AG04450 (cell line): ENCODE results near the gene EPN2. TPM values are rescaled to one million over a fixed set of nuclear protein-coding genes. Genes with fewer than 3 reads are reported as not detected.

Experiments used
- CTCF ChIA-PET: fragments of 300-600, 350-600 bp; formaldehyde crosslinking; extraction: SDS; loops from one replicate; lab custom pipeline; 2022; ENCODE audit warnings: antibody characterized with exemption, inconsistent platforms; lab: Charles Lee
- POLR2A ChIA-PET: fragments of 350-600 bp; formaldehyde crosslinking; extraction: SDS; loops from one replicate; lab custom pipeline; 2021; ENCODE audit warnings: antibody characterized with exemption, inconsistent platforms; lab: Yijun Ruan, JAX
- DNase-seq: peaks from one replicate; pipeline ENCODE4 v3.0.0-alpha.2; 2011; ENCODE audit warnings: low read depth, low spot score
- H3K27ac ChIP-seq: one replicate; pipeline ENCODE4 v1.5.1; 2012; ENCODE audit warnings: low read depth, low read length, control low read depth
- H3K27me3 ChIP-seq: one replicate; pipeline ENCODE4 v1.6.0; 2012; ENCODE audit warnings: low read length; ENCODE audit not compliant: control insufficient read depth, insufficient read depth
- H3K4me3 ChIP-seq: 2 replicates; pipeline ENCODE4 v1.5.1; 2011; ENCODE audit warnings: mild to moderate bottlenecking, low read depth, low read length, control low read depth
- H3K9me3 ChIP-seq: 2 replicates; pipeline ENCODE4 v1.5.1; 2012; ENCODE audit warnings: low read length; ENCODE audit not compliant: control insufficient read depth, insufficient read depth
- polyA plus RNA-seq: library from polyadenylated mRNA; depleted of rRNA; stranded (reverse); fragments of >200 nt; gene quantifications from 2 replicates; pipeline ENCODE4 v1.2.3, GENCODE V29; 2011
- TF ChIP-seq, protein P1 (sequence below): IDR thresholded peaks from 2 replicates; pipeline ENCODE4 v1.5.1; 2011; ENCODE audit warnings: low read depth, low read length, control low read depth, inconsistent platforms

The EPN2 gene
- polyA plus RNA-seq, 1 experiment, result 27.9 TPM

DNA sequence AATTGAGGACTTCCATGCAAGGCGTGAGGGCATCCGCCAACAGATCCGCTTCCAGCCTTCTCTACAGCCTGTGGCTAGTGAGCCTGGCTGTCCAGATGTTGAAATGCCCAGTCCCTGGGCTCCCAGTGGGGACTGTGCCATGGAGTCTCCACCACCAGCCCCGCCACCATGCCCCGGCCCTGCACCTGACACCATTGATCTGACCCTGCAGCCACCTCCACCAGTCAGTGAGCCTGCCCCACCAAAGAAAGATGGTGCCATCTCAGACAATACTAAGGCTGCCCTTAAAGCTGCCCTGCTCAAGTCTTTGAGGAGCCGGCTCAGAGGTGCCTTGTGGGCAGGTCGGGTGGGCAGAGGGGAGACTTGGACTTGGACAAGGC is 144.2 kb downstream of the EPN2 start:
- Histone ChIP-seq H3K27ac (no peak overlapping the region), H3K4me3 (no peak overlapping the region), H3K9me3 (no peaks in the 10 kb centered on the region; the same call in 1 of the 2 replicates), H3K27me3 (no peaks in the 10 kb centered on the region)
- TF ChIP-seq, protein P1, sequence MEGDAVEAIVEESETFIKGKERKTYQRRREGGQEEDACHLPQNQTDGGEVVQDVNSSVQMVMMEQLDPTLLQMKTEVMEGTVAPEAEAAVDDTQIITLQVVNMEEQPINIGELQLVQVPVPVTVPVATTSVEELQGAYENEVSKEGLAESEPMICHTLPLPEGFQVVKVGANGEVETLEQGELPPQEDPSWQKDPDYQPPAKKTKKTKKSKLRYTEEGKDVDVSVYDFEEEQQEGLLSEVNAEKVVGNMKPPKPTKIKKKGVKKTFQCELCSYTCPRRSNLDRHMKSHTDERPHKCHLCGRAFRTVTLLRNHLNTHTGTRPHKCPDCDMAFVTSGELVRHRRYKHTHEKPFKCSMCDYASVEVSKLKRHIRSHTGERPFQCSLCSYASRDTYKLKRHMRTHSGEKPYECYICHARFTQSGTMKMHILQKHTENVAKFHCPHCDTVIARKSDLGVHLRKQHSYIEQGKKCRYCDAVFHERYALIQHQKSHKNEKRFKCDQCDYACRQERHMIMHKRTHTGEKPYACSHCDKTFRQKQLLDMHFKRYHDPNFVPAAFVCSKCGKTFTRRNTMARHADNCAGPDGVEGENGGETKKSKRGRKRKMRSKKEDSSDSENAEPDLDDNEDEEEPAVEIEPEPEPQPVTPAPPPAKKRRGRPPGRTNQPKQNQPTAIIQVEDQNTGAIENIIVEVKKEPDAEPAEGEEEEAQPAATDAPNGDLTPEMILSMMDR, result no peak
- CTCF ChIA-PET, result interaction anchor here (1.4 to 2.0 kb wide), 2 partner anchors 19 to 66 kb away, joined by 3 to 7 read pairs; partner anchors contain the start of gene B9D1
- POLR2A ChIA-PET, result no interaction called here
- no peak for DNase-seq

DNA sequence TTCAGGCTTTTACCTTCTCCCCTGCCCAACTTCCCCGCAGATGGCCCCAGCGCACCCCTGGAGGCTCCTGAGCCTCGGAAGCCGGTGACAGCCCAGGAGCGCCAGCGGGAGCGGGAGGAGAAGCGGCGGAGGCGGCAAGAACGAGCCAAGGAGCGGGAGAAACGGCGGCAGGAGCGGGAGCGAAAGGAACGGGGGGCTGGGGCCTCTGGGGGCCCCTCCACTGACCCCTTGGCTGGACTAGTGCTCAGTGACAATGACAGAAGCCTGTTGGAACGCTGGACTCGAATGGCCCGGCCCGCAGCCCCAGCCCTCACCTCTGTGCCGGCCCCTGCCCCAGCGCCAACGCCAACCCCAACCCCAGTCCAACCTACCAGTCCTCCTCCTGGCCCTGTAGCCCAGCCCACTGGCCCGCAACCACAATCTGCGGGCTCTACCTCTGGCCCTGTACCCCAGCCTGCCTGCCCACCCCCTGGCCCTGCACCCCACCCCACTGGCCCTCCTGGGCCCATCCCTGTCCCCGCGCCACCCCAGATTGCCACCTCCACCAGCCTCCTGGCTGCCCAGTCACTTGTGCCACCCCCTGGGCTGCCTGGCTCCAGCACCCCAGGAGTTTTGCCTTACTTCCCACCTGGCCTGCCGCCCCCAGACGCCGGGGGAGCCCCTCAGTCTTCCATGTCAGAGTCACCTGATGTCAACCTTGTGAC is 144.7 kb downstream of the EPN2 start:
- TF ChIP-seq, protein P1, result no peak
- CTCF ChIA-PET, result no interaction called here
- DNase-seq, result no peak
- no peaks in the 10 kb centered on the region; the same call in 1 of the 2 replicates for H3K9me3 ChIP-seq
- POLR2A ChIA-PET, result no interaction called here
- H3K27ac ChIP-seq, result peak overlapping the region; percentile 11
- no peak overlapping the region for H3K4me3 ChIP-seq
- H3K27me3 ChIP-seq, result no peaks in the 10 kb centered on the region

DNA sequence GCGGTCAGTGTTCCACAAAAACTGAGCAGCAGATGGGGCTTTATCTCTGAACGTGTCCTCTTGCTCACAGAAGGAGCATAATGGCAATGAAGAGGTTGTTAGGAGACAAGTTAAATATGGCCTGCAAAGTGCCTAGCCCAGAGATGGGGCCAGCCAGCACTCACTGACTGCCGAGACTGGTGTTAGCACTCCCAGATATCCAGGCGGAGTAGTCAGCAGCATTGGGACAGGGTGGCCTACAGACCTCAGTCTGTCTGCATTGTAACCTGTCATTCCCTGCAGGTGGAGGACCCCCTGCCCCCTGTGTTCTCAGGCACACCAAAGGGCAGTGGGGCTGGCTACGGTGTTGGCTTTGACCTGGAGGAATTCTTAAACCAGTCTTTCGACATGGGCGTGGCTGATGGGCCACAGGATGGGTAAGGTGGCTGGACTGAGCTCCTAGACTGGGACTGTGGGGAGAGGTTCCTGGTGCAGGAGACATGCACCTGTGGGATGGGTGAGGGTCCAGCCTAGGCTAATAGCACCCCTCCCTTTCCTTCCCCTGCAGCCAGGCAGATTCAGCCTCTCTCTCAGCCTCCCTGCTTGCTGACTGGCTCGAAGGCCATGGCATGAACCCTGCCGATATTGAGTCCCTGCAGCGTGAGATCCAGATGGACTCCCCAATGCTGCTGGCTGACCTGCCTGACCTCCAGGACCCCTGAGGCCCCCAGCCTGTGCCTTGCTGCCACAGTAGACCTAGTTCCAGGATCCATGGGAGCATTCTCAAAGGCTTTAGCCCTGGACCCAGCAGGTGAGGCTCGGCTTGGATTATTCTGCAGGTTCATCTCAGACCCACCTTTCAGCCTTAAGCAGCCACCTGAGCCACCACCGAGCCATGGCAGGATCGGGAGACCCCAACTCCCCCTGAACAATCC is 145.6 kb downstream of the EPN2 start:
- H3K9me3 ChIP-seq, result no peaks in the 10 kb centered on the region
- H3K27me3 ChIP-seq, result no peaks in the 10 kb centered on the region
- no peak overlapping the region for H3K4me3 ChIP-seq
- peak overlapping the region; percentile 11 for H3K27ac ChIP-seq
- DNase-seq, result no peak
- POLR2A ChIA-PET, result no interaction called here
- CTCF ChIA-PET, result no interaction called here
- TF ChIP-seq, protein P1, result no peak

DNA sequence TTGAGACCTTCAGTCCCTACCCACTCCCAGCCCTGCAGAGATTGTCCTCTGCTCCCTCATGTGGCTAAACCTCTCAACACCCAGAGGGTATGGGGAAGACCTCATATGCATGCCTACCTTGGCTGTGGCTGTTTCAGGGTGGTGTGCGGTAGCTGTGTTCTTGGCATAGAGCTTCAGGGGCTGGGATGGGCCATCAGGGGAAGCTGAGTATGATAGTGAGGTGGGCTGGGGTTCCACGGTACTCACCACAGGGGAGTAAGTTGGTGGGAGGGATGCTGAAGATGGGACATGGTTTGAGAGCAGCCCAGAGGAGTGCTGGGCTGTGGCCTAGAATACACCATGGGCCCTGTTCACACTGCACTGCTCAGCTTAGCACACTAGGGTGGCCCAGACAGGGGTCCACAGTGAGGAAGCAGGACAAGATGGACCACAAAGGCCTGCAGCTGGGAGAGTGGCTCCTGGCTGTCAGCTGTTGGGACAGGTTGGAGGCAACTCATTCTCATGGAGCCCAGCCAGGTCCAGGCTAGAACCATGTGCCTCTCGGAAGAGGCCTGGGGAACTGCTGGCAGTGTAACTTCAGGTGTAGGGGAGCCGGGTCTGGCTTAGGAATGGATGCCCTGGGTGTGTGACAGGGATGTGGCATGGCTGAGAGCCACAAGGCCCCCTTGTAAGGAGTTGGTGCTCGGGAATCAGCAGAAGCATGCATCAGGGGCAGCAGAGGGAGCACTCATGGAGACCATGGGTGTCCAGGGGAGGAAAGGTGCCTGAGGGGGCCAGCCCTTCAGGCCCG is 146.7 kb downstream of the EPN2 start:
- ChIA-PET CTCF (interaction anchor here (2.0 to 2.3 kb wide), 2 partner anchors 21 to 64 kb away, joined by 5 to 18 read pairs; partner anchors contain the start of gene B9D1), POLR2A (interaction anchor here (0.6 to 2.1 kb wide), 3 partner anchors 19 to 120 kb away, joined by 3 to 16 read pairs (median 3); no protein-coding TSS in a partner anchor)
- DNase-seq, result no peak

More for the DNA sequence above, 146.7 kb downstream of the EPN2 start:
- Histone ChIP-seq H3K9me3 (no peaks in the 10 kb centered on the region), H3K4me3 (peak overlapping the region; percentile 3; the same call in 1 of the 2 replicates), H3K27me3 (no peaks in the 10 kb centered on the region), H3K27ac (peak overlapping the region; percentile 78)
- TF ChIP-seq, protein P1, result no peak
